ENCODE results near the gene OR5AU1.

The OR5AU1 gene

GRCh38 chr14:21155963-21156362 is at the start of gene OR5AU1:
TSS of gene OR5AU1 (minus strand) at chr14:21156063. CDS start at chr14:21155872, 191 bp downstream.
- ATAC-seq = no peak

- no peak for ATAC-seq
Observed at GRCh38 chr14:21205026-21205677, 49.3 kb upstream of the OR5AU1 start.

DNA sequence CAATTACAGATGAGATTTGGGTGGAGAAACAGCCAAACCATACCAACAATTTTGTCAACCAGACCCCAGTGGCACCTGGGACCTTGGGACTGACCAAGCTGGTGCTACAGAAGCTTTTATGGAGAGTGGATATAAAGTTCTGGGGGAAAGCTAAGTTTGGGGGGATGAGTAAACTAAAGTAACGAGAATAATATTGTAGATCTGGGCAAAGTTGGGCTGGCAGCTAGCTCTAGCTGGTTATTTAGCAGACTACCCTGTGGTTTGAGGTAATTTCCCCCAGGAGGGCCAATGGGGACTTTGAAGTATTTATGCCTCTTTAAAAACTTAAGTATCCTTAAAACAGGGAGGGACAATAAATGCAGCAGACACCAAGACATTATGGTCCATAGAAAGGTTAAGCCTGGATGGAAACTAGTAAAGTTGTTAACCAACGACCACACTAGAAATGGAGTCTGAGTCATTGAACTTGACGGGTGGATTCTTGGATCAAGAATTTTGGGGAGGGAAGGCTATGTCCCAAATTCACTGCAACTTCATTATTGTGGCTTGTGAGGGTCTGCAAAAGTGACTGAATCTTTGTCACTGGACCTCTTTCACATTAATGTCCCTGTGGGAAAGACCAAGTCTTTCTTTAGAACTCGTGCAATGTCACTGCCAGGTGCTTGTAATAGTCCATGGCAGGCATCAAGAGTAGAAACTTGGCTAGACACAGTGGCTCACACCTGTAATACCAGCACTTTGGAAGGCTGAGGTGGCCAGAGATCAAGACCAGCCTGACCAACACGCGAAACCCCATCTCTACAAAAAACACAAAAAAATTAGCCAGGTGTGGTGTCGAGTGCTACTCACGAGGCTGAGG is 48.5 kb upstream of the OR5AU1 start:
- ATAC-seq = no peak

GRCh38 chr14:21203470-21204166 is 47.8 kb upstream of the OR5AU1 start:
- no peak for ATAC-seq

- no peak for ATAC-seq
Observed at GRCh38 chr14:21202463-21203358, 46.8 kb upstream of the OR5AU1 start.

DNA sequence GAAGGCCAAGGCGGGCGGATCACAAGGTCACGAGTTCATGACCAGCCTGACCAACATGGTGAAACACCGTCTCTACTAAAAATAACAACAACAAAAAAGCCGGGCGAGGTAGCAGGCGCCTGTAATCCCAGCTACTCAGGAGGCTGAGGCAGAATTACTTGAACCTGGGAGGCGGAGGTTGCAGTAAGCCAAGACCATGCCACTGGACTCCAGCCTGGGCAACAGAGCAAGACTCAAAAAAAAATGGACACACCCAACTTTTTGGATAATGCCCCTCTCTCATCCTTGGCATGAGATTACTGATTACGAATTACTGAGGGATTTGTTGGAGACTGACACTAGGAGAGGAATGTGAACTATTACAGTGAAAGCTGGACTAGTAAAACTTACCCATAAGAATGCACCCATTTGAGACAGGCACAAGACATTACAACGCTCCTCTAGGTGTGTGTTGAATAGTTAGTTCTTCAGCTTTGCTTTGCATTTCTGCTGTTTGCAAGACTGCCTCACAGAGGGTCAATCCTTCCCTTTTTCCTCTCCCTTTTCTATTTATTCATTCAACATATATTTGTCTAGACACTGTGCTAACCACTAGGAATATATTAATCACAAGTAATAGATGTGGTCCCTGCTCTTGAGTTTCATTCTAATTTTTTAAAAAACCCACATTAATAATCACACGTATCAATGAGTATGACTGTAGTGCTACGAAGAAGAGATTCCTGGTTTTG is 46.0 kb upstream of the OR5AU1 start:
- ATAC-seq = no peak

DNA sequence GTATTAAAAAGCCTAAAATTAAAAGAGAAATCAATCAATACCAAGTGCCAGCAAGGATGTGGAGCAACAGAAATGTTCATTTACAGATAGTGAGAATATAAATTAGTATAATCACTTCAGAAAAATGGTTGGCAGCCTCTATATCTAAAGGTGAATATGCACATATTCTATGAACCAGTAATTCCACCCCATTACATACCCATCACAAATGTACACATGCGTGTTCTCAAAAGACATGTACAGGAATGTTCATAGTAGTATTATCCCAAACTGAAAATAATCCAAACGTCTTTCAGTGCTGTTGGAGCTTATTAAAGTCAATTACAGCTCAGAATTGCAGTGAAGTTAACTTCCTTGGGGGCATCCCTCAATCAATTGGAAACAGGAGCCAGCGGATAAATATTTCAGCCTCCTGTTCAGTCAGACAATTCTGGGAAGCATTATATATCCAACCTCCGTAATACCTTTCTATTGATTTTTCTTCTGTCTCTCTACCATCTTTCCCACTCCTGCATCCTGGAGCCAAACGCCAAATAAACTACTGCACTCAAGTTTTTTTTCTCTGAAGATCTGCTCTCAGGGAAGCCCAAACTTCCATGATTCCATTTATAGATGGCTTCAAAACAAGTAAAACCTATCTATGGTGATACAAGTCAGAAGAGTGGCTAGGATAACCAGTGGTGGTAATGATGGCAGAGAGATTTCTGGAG is 45.0 kb upstream of the OR5AU1 start:
- no peak for ATAC-seq

DNA sequence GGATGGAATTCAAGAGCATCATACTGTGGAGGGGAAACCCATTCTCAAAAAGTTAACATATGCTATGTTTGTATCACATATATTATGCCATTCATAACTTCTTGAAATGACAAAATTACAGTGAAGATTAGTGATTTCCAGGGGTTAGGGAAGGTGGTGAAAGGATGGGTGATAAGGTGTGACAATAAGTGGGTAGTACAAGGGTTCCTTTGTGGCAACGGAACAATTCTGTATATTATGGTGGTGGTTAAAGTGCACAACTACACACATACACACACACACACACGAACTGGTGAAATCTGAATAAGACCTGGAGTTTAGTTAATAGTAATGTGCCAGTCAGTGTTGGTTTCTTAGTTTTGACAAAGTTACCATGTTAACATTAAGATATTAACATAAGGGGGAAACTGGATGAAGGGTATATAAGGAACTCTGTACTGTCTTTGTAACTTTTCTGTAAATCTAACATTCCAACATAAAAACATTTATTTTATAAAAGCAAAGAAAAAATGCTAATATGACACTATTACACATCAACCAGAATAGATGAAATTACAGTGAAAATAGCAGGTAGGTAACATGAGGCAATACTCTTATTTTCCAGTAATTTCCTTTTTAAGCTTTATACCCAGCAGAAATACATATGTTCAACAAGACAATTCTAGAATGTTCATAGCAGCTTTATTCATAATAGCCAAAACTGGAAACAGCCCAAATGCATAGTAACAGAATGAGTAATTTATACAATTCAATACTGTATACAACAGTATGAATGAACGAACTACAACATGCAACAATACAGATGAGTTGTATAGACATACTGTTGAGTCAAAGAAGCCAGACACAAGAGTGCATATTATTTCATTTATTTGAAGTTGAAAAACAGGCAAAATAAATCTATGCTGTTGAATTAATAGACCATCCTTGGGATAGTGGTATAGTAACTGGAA is 44.0 kb upstream of the OR5AU1 start:
- peak; percentile 21 to 41 for ATAC-seq

GRCh38 chr14:21197418-21198205 is 41.7 kb upstream of the OR5AU1 start:
- ATAC-seq = peak in 1 of 2 donors; percentile 20

- ATAC-seq = no peak
Observed at GRCh38 chr14:21194597-21194996, 38.7 kb upstream of the OR5AU1 start.

DNA sequence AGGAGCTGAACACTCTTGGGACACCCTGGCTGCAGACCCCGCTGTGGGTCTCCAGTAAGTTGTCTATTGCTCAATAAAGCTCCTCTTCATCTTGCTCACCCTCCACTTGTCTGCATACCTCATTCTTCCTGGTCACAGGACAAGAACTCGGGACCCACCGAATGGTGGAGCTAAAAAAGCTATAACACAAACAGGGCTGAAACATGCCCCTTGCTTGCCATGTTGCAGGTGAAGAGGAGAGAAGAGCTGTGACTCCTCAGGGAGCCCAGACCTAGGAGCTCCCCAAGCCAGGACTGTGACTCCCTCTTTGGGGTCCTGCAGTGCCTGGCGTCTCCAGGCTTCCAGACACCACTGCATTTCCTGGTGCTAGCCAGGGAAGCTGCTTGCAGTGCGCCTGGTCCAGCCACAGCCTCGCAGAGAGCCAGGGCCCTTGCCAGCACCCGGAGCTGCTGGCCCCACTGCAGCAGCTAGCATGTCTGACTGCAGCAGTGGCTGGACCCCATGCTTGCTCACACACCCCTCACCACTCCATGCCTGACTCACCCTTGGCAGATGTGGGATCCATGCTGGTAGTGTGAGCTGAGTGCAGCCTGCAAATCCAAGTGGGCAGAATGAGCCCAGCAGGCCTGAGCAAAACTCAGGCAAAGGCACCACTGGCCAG is 37.1 kb upstream of the OR5AU1 start:
- no peak for ATAC-seq

- no peak for ATAC-seq
Observed at GRCh38 chr14:21192447-21192822, 36.6 kb upstream of the OR5AU1 start.

DNA sequence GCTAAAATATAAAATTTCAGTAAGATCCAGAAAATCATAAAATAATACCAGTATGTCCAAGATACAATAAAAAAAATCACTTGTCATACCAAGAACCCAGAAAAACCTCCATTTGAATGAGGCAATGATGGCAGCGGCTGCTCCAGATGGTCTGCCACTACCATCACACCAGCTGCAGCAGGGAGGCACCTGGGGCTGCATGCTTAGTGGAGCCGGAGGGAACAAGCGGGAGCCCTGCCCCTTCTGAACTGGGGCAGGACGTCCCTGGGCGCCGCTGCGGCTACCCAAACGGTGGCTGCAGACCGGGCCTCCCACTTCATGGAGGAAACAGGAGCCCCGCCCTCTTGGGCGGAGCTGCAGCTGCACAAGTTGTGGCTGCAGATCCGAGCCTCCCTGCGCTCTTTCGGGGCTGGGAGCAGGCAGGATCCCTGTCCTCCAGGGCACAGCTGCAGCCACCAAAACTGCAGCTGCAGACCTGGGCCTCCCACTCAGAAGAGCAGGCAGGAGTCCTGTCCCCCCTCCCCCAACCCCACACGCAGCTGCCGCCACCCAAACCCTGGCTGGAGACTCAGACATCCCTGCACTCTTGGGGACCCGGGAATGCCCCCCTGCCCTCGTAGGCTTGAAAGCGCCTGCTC is 36.1 kb upstream of the OR5AU1 start:
- peak; percentile 77 to 84 for ATAC-seq

DNA sequence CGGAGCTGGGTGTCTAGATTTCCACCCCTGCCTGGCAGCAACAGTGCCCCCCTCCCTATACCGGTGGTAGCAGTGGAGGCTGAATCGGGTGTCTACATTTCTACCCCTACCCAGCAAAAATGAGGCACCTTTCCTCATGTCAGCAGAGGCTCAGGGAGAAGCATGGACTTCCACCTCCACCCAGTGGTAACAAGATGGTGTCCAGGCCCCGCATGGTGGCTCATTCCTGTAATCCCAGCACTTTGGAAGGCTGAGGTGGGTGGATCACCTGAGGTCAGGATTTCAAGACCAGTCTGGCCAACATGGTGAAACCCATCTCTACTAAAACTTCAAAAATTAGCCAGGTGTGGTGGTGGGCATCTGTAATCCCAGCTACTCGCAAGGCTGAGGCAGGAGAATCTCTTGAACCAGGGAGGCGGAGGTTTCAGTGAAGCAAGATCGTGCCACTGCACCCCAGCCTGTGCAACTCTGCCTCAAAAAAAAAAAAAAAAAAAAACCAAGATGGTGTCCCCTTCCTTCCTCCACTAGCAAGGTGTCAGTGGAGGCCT is 35.5 kb upstream of the OR5AU1 start:
- no peak for ATAC-seq

DNA sequence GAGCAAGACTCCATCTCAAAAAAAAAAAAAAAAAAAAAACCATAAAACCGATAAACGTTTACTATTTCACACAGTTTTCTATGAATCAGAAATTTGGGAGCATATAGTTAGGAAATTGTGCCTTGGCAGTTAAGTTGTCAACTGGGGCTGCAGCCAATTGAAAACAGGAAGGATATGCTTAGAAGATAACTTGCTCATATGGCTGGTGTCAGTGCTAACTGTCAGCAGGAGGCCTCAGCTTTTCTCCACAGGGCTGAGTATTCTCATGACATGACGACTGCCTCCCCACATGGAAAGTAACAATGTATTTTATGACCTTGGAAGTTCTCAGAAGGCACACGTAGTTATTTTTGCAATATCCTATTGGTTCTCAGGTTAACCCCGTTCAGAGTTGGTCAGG is 29.6 kb upstream of the OR5AU1 start:
- no peak for ATAC-seq

GRCh38 chr14:21184254-21184653 is 28.4 kb upstream of the OR5AU1 start:
- ATAC-seq = no peak

GRCh38 chr14:21182166-21182565 is 26.3 kb upstream of the OR5AU1 start:
- ATAC-seq = no peak

GRCh38 chr14:21171128-21171527 is 15.3 kb upstream of the OR5AU1 start:
- ATAC-seq = no peak
